Measurements from ENCODE around the gene ANKRD6.

ANKRD6 gene

DNA sequence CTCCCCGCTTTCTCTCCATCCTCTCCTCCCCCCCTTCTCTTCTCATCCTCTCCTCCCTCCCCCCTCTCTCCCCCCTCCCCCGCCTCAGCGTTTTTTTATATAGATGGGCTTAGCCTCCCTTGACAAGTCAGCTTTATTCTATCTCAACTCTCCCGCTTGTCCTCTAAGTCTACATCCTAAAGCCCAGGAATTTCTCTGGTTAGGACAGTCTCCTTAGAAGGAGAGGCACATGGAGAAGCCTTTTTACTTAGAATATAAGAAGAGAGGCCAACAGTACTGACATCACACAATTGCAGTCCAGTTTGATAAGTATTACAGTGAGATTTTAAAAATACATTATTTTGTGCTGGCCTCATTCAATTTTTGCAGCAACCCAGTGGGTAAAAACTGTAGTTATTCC lies 122.1 kb downstream of the ANKRD6 start:
- no peak for TF ChIP-seq CTCF (IDR thresholded peaks at IDR 0.05; ENCODE audit: borderline replicate concordance, insufficient read depth, low read depth, low read length)
- H3K4me3 ChIP-seq (ENCODE audit: low read depth, low read length) = no peak overlapping the region

DNA sequence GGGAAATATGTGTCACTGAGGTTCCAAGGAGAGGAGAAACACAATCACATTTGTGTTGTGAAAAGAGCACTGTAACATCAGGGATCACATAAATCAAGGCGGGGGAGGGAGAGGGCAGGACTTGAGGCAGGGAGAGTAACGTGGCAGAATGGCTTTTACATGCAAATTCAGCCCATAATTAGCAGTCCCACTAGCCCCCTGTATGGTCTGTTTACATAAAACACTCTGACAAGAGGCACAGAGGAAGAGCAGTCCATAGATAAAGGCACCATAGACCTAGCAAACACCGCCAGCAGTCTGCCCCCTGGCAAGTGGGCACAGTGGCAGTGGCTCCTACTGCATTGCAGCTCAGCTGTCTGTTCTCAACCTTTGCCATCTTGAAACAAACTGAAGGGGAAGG lies 122.9 kb downstream of the ANKRD6 start:
- no peak overlapping the region for H3K4me3 ChIP-seq (ENCODE audit: low read depth, low read length)
- no peak for TF ChIP-seq CTCF (IDR thresholded peaks at IDR 0.05; ENCODE audit: borderline replicate concordance, insufficient read depth, low read depth, low read length)

DNA sequence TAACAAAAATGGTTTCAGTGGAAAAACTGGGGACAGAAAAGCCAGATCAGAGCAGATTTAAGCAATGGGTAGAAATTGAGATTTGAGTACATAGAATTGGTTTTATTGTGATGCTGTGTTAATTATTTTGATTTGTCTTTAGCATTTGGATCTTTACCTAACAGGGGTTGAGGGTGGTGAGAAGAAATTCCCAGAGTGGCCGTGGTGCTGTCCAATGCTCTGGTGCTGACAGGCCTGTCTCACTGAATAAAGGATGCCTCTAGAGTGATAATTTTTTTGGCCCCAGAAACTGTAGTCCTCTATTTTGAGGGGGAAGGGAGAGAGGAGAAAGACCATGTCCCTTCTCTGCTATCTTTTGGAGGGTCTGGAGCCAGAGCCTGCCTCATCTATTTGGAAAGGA lies 126.5 kb downstream of the ANKRD6 start:
- no peak for TF ChIP-seq CTCF (IDR thresholded peaks at IDR 0.05; ENCODE audit: borderline replicate concordance, insufficient read depth, low read depth, low read length)
- no peak overlapping the region for H3K4me3 ChIP-seq (ENCODE audit: low read depth, low read length)

DNA sequence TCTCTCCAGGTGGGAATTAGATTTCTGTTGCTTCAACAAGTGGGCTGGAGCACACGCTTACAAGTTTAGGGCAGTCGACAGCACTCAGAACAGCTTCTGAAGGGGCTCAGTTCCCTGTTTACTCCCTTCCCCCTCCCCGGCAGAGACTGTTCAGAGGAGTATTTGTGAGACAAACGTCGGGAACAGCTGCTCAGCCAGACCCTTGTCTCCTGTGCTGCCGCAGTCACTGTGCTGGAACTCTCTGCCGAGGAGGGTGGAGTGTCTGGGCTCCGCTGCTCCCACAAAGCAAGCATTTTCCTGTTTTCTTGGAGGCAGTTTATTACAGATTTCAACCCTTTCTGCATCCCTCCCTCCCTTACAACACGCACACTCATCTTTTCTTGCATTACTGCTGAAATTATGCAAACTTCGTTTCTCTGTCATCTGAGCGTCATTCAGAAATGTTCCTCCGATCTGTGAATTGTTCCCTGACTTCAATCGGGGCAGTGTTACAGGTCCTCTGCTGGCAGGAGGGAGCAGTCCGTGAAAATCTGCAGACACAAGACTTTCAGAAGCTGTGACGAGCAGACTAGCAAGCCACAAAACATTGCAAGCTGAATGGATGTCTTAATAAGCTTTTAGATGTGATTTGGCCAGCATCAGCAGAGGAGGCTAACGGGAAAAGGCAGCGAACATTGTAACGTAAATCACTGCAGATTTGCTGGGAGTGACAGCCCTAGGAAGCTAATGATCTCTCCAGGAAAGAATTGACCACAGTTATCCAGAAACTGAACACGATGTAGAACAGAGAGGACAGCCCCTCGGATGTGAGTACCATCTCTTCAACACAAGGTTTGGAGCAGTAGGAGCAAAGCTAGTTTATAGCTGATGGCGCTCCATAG lies 129.4 kb downstream of the ANKRD6 start:
- H3K4me3 ChIP-seq (ENCODE audit: low read depth, low read length) = no peak overlapping the region
- TF ChIP-seq CTCF (IDR thresholded peaks at IDR 0.05; ENCODE audit: borderline replicate concordance, insufficient read depth, low read depth, low read length) = no peak

DNA sequence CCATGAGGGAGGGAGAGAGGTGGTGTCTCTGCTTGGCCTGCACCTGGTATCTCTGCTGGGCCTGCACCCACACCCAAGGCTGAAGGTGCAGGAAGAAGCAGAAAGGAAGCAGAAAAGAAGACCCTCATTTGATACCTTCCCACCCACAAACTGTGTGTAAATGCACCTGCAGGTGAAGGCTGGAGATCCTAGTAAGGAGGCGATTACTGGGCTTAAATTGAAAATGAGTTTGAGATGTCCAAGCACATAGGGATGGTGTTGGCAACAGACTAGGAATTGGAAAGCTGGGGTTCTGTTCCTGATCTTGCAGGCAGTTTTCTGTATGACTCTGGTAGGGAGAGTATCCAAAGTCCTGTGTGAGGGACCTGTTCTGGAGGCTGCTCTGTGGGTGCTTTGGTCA lies 130.9 kb downstream of the ANKRD6 start:
- H3K4me3 ChIP-seq (ENCODE audit: low read depth, low read length) = no peak overlapping the region
- no peak for TF ChIP-seq CTCF (IDR thresholded peaks at IDR 0.05; ENCODE audit: borderline replicate concordance, insufficient read depth, low read depth, low read length)

DNA sequence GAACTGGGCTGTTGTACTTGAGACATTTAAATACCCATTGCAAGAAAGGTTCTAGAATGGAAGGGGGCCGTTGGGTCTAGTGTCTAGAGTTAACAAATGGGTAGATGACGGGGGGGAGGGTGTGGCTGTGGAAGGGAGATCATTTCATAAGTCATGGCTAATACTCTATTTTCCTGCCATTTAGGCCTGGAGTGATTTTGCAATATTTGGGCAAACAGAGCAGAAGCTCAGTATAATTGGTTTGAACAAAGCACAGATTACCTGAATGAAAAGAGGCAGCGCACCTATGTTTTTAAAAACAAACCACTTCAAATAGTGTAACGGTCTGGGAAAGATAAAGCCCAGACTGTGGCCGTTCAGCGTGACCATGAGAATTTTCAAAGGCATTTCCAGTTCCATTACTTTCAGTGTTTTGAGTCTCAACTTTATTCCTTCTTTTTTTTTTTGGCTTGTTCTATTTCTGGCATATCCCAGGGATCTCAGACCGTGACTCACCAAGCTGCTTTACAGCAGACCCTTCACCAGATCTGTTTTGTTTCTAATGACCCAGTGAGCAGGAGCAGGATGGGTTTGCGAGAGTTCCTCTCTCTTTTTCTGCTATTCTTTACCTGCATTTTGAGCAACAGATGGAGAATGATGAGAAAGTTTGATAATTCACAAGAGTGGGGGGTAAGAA lies 131.9 kb downstream of the ANKRD6 start:
- TF ChIP-seq CTCF (IDR thresholded peaks at IDR 0.05; ENCODE audit: borderline replicate concordance, insufficient read depth, low read depth, low read length) = no peak

More for the DNA sequence above, 131.9 kb downstream of the ANKRD6 start:
- no peak overlapping the region for H3K4me3 ChIP-seq (ENCODE audit: low read depth, low read length)

All from GM12875 (cell line).